Measurements from ENCODE around the gene ANO2.

ANO2 gene

GRCh38 chr12:5623411-5623810, 321.6 kb downstream of the ANO2 start:
- DNase-seq (ENCODE audit: low read depth in 2 of 2): no peak

GRCh38 chr12:5622280-5622679, 322.8 kb downstream of the ANO2 start:
- DNase-seq (ENCODE audit: low read depth in 2 of 2): no peak

- DNase-seq (ENCODE audit: low read depth in 2 of 2): no peak
These were observed 323.7 kb downstream of the ANO2 start for GRCh38 chr12:5621329-5621728.

- DNase-seq (ENCODE audit: low read depth in 2 of 2): no peak
These were observed 324.2 kb downstream of the ANO2 start for GRCh38 chr12:5620896-5621295.

- DNase-seq (ENCODE audit: low read depth in 2 of 2): no peak
These were observed 325.4 kb downstream of the ANO2 start for GRCh38 chr12:5619628-5620027.

GRCh38 chr12:5616854-5617253, 328.2 kb downstream of the ANO2 start:
- DNase-seq (ENCODE audit: low read depth in 2 of 2): no peak

- no peak for DNase-seq (ENCODE audit: low read depth in 2 of 2)
These were observed 329.3 kb downstream of the ANO2 start for GRCh38 chr12:5615760-5616159.

GRCh38 chr12:5614256-5614655, 330.8 kb downstream of the ANO2 start:
- DNase-seq (ENCODE audit: low read depth in 2 of 2): no peak

GRCh38 chr12:5612556-5613410, 332.3 kb downstream of the ANO2 start:
- DNase-seq (ENCODE audit: low read depth in 2 of 2): no peak

- no peak for DNase-seq (ENCODE audit: low read depth in 2 of 2)
These were observed 333.9 kb downstream of the ANO2 start for GRCh38 chr12:5611162-5611561.

- no peak for DNase-seq (ENCODE audit: low read depth in 2 of 2)
These were observed 345.7 kb downstream of the ANO2 start for GRCh38 chr12:5599378-5599777.

GRCh38 chr12:5593998-5594397, 351.1 kb downstream of the ANO2 start:
- no peak for DNase-seq (ENCODE audit: low read depth in 2 of 2)

GRCh38 chr12:5593086-5593485, 352.0 kb downstream of the ANO2 start:
- no peak for DNase-seq (ENCODE audit: low read depth in 2 of 2)

- DNase-seq (ENCODE audit: low read depth in 2 of 2): no peak
These were observed 352.7 kb downstream of the ANO2 start for GRCh38 chr12:5592310-5592709.

- DNase-seq (ENCODE audit: low read depth in 2 of 2): no peak
These were observed 354.7 kb downstream of the ANO2 start for GRCh38 chr12:5590316-5590715.

- no peak for DNase-seq (ENCODE audit: low read depth in 2 of 2)
These were observed 356.0 kb downstream of the ANO2 start for GRCh38 chr12:5589054-5589453.

- DNase-seq (ENCODE audit: low read depth in 2 of 2): no peak
These were observed 356.5 kb downstream of the ANO2 start for GRCh38 chr12:5588591-5588990.

- DNase-seq (ENCODE audit: low read depth in 2 of 2): no peak
These were observed 356.9 kb downstream of the ANO2 start for GRCh38 chr12:5588176-5588575.

- no peak for DNase-seq (ENCODE audit: low read depth in 2 of 2)
These were observed 357.3 kb downstream of the ANO2 start for GRCh38 chr12:5587711-5588121.

GRCh38 chr12:5586201-5586600, 358.9 kb downstream of the ANO2 start:
- DNase-seq (ENCODE audit: low read depth in 2 of 2): no peak

GRCh38 chr12:5585178-5585577, 359.9 kb downstream of the ANO2 start:
- DNase-seq (ENCODE audit: low read depth in 2 of 2): no peak

GRCh38 chr12:5584412-5585175, 360.5 kb downstream of the ANO2 start:
- DNase-seq (ENCODE audit: low read depth in 2 of 2): no peak

GRCh38 chr12:5582541-5582940, 362.5 kb downstream of the ANO2 start:
- no peak for DNase-seq (ENCODE audit: low read depth in 2 of 2)

Data from stimulated activated CD4-positive, alpha-beta T cell treated with anti-CD3 and anti-CD28 coated beads, Interleukin-12 subunit alpha, Interleukin-12 subunit beta, amount 100 ng/mL, for 24 hours (primary cell).